Colonic mucosa (tissue), 4 donors: ENCODE results near the gene PCDHAC2. TPM values are rescaled to one million over a fixed set of nuclear protein-coding genes. Genes with fewer than 3 reads are reported as not detected.

Source experiments
- DNase-seq: peaks from one replicate; pipeline ENCODE4 v3.0.0-alpha.2; 2020
- H3K27ac ChIP-seq: fragments of 200-600 bp; one replicate; pipeline ENCODE4 v1.8.0; 2021
- H3K27me3 ChIP-seq: fragments of 200-600 bp; one replicate; pipeline ENCODE4 v1.8.0; 2021
- H3K36me3 ChIP-seq: fragments of 200-600 bp; one replicate; pipeline ENCODE4 v1.8.0; 2021
- H3K4me1 ChIP-seq: fragments of 200-600 bp; one replicate; pipeline ENCODE4 v1.8.0; 2021; ENCODE audit warnings: mild to moderate bottlenecking
- H3K4me3 ChIP-seq: fragments of 200-600 bp; one replicate; pipeline ENCODE4 v1.8.0; 2021
- H3K9ac ChIP-seq, 2 donors: one replicate each; pipeline ENCODE4 v1.7.0; 2013; ENCODE audit warnings: control low read depth in 2 of 2, low read depth in 2 of 2, low read length in 2 of 2
- H3K9me3 ChIP-seq: fragments of 200-600 bp; one replicate; pipeline ENCODE4 v1.8.0; 2021
- intact Hi-C: fragments of 100-400 bp; cut with DNase I; formaldehyde crosslinking; loops from one replicate; pipeline ENCODE4 v1.14.1; 2022
- total RNA-seq, 2 donors: library from RNA; stranded (reverse); fragmentation: NEBNext Ultra II Directional in 1 of 2; extraction: Animal tissue kit (Norgen Biotek cat#: 25700) in 1 of 2; gene quantifications; one replicate each; pipeline ENCODE4 v1.2.1, GENCODE V29; 2021
- TF ChIP-seq, protein P1 (sequence below): fragments of 200-600 bp; IDR thresholded peaks from one replicate; pipeline ENCODE4 v1.8.0; 2022; ENCODE audit warnings: antibody characterized with exemption, mild to moderate bottlenecking
- donor health status: healthy.
- donor health status: DM: no; HTN: no; CAD: no.
- donor health status: DM: no; HTN: no; CAD: no.

Gene PCDHAC2
- total RNA-seq, 2 donors from 2014 or later = 0.05 to 0.32 TPM

DNA sequence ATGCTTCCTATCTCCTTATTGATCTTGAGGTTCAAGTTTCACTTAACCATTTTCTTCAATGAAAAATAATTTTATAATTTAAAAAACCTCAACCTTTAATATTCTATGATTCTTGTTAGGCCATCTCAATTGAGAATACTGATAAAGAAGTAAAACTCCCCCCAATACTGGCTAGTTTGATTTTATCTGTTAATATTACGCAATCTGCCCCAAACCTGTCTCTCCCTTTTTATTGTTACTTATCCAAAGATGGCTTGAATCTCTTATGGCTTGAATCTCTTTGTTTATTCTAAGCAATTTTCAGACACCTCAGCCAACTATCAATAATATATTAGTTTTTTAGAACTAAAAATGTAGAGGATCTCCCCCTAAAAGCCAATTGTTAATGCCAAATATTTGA is 4.1 kb upstream of the PCDHAC2 start:
- Histone ChIP-seq H3K27me3 (peaks cover 2% of the 10 kb centered on the region), H3K36me3 (no peaks in the 10 kb centered on the region), H3K4me1 (no peaks in the 10 kb centered on the region), H3K4me3 (no peak overlapping the region), H3K9me3 (no peaks in the 10 kb centered on the region), H3K27ac (no peak overlapping the region), H3K9ac (no peak overlapping the region)
- no peak for DNase-seq
- TF ChIP-seq, protein P1, sequence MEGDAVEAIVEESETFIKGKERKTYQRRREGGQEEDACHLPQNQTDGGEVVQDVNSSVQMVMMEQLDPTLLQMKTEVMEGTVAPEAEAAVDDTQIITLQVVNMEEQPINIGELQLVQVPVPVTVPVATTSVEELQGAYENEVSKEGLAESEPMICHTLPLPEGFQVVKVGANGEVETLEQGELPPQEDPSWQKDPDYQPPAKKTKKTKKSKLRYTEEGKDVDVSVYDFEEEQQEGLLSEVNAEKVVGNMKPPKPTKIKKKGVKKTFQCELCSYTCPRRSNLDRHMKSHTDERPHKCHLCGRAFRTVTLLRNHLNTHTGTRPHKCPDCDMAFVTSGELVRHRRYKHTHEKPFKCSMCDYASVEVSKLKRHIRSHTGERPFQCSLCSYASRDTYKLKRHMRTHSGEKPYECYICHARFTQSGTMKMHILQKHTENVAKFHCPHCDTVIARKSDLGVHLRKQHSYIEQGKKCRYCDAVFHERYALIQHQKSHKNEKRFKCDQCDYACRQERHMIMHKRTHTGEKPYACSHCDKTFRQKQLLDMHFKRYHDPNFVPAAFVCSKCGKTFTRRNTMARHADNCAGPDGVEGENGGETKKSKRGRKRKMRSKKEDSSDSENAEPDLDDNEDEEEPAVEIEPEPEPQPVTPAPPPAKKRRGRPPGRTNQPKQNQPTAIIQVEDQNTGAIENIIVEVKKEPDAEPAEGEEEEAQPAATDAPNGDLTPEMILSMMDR = no peak
- intact Hi-C loops = no loop called here

DNA sequence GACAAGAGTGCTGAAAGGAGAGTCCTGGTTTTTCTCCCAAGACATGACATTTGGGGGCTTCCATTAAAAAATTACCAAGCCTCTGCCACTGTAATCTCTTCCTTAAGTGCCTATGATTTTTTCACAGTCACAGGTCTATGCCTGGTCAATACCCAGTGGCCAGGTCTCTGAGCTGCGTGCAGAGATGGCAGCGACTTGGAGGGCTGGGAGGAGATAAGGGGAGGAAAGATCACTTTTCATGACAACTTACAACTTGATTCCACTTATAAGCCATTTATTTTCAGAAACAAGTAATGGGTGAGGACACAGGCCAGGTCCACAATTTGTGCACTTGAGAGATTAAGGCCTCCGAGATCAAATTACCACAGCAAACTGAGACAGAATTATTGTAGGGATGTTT is 1.9 kb upstream of the PCDHAC2 start:
- Histone ChIP-seq H3K4me1 (no peaks in the 10 kb centered on the region), H3K9me3 (no peaks in the 10 kb centered on the region), H3K27me3 (peaks cover 2% of the 10 kb centered on the region), H3K36me3 (no peaks in the 10 kb centered on the region), H3K4me3 (no peak overlapping the region), H3K9ac (no peak overlapping the region), H3K27ac (no peak overlapping the region)
- TF ChIP-seq, protein P1 = no peak
- no peak for DNase-seq
- intact Hi-C loops = no loop called here

DNA sequence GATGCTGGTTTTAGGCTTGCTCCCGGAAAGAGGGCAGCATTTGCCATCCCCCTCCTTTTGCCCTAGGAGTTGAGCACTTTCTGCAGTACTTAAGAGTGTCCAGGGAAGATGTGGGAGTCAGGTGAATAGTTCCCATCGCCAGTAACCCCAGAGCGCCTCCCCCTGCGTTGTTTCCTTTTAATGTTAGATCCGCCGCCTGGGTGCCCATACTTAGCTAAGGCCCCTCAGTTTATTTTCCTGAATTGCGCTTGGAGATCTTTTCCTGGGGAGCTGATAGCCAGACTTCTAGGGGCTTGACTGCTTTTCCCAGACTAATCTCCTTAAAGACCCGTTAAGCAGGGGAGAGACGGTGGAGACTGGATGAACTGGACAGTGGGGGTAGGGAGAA is 377 bp upstream of the PCDHAC2 start:
- no peaks in the 10 kb centered on the region for H3K9me3 ChIP-seq
- peak overlapping the region; percentile 29 for H3K4me3 ChIP-seq
- no peak overlapping the region for H3K27ac ChIP-seq
- no peaks in the 10 kb centered on the region for H3K4me1 ChIP-seq
- peaks cover 2% of the 10 kb centered on the region for H3K27me3 ChIP-seq
- TF ChIP-seq, protein P1 = no peak
- H3K36me3 ChIP-seq = no peaks in the 10 kb centered on the region
- intact Hi-C loops = no loop called here
- peak overlapping the region in 1 of 2 donors; percentile 2 for H3K9ac ChIP-seq
- no peak for DNase-seq

DNA sequence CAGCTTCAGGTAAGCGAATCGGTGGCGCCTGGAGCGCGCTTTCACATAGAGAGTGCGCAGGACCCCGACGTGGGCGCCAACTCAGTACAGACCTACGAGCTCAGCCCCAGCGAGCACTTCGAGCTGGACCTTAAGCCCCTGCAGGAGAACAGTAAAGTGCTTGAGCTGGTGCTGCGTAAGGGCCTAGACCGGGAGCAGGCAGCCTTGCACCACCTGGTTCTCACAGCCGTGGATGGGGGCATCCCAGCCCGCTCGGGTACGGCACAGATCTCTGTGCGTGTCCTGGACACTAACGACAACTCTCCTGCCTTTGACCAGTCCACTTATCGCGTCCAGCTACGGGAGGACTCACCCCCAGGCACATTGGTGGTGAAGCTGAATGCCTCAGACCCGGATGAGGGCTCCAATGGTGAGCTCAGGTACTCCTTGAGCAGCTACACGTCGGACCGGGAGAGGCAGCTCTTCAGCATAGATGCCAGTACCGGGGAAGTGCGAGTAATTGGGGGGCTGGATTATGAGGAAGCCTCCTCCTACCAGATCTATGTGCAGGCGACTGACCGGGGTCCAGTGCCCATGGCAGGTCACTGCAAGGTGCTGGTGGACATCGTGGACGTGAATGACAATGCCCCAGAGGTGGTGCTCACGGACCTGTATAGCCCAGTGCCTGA is 1.1 kb downstream of the PCDHAC2 start:
- Histone ChIP-seq H3K4me1 (no peaks in the 10 kb centered on the region), H3K27me3 (peaks cover 2% of the 10 kb centered on the region), H3K27ac (no peak overlapping the region), H3K36me3 (no peaks in the 10 kb centered on the region), H3K4me3 (no peak overlapping the region), H3K9me3 (no peaks in the 10 kb centered on the region), H3K9ac (no peak overlapping the region)
- DNase-seq = no peak
- intact Hi-C loops = no loop called here
- TF ChIP-seq, protein P1 = no peak

DNA sequence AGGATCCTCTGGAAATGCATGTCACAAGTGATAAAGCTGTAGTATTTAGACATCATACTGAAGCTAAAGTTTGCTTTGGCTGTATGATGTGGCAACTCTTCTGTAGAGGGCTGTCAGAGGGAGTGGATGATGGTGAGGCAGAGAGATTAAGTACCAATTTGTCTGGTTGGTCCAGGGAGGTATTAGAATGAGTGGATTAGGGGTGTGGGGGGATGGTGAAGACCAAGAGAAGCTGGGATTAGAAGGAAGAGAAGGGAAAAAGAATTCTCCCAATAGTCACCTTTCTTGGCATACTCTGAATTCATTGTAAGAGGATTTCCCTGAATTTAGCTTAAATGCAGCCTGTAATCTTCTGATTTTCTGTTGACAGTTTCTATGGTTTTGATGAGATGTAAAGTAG is 3.6 kb downstream of the PCDHAC2 start:
- Histone ChIP-seq H3K4me3 (no peak overlapping the region), H3K27me3 (peaks cover 2% of the 10 kb centered on the region), H3K27ac (no peak overlapping the region), H3K9me3 (no peaks in the 10 kb centered on the region), H3K9ac (no peak overlapping the region), H3K36me3 (no peaks in the 10 kb centered on the region), H3K4me1 (no peaks in the 10 kb centered on the region)
- no peak for DNase-seq
- TF ChIP-seq, protein P1 = no peak
- intact Hi-C loops = no loop called here
